Astrocyte (in vitro differentiated cells and primary cell): Measurements from ENCODE around the gene THBS1. TPM values are rescaled to one million over a fixed set of nuclear protein-coding genes. Genes with fewer than 3 reads are reported as not detected.
A peak's percentile ranks its signal among the peaks of the same experiment; 100 is the strongest.

Experiments
- DNase-seq: peaks from one replicate; pipeline ENCODE4 v3.0.0-alpha.2; 2010; ENCODE audit warnings: low read depth
- FAIRE-seq: peaks from 2 replicates; lab custom pipeline; 2011; peaks lifted over from hg19 to GRCh38; lab: Jason Lieb, UNC
- H2AFZ ChIP-seq: 2 replicates; pipeline ENCODE4 v1.6.0; 2012; ENCODE audit warnings: low read depth, low read length, inconsistent platforms
- H3K27ac ChIP-seq: 2 replicates; pipeline ENCODE4 v1.5.1; 2011; ENCODE audit warnings: low read depth, low read length, inconsistent platforms
- H3K27me3 ChIP-seq: 2 replicates; pipeline ENCODE4 v1.6.0; 2011; ENCODE audit warnings: low read length, inconsistent platforms; ENCODE audit not compliant: insufficient read depth
- H3K36me3 ChIP-seq: 2 replicates; pipeline ENCODE4 v1.5.1; 2011; ENCODE audit warnings: low read length, inconsistent platforms; ENCODE audit not compliant: insufficient read depth
- H3K4me1 ChIP-seq: 2 replicates; pipeline ENCODE4 v1.5.1; 2011; ENCODE audit warnings: low read length, inconsistent platforms; ENCODE audit not compliant: insufficient read depth
- H3K4me2 ChIP-seq: 2 replicates; pipeline ENCODE4 v1.6.0; 2012; ENCODE audit warnings: low read length, inconsistent platforms
- H3K4me3 ChIP-seq: 2 replicates; pipeline ENCODE4 v1.5.1; 2011; ENCODE audit warnings: low read depth, mild to moderate bottlenecking, low read length, inconsistent platforms; ENCODE audit not compliant: insufficient read depth
- H3K79me2 ChIP-seq: 2 replicates; pipeline ENCODE4 v1.6.0; 2012; ENCODE audit warnings: mild to moderate bottlenecking, low read length, inconsistent platforms; ENCODE audit not compliant: insufficient read depth
- H3K9ac ChIP-seq: 2 replicates; pipeline ENCODE4 v1.6.0; 2012; ENCODE audit warnings: mild to moderate bottlenecking, low read length, inconsistent platforms
- H3K9me3 ChIP-seq: 2 replicates; pipeline ENCODE4 v1.5.1; 2012; ENCODE audit warnings: low read depth, mild to moderate bottlenecking, low read length, inconsistent platforms; ENCODE audit not compliant: insufficient read depth
- H4K20me1 ChIP-seq: 2 replicates; pipeline ENCODE4 v1.6.0; 2012; ENCODE audit warnings: low read length, inconsistent platforms; ENCODE audit not compliant: insufficient read depth
- H3K27ac Mint-ChIP-seq: one replicate; pipeline ENCODE4 v1.8.0; 2021; ENCODE audit warnings: mild to moderate bottlenecking, mixed read lengths; ENCODE audit not compliant: unreplicated experiment
- H3K27me3 Mint-ChIP-seq: one replicate; pipeline ENCODE4 v1.8.0; 2021; ENCODE audit warnings: low read depth, mixed read lengths; ENCODE audit not compliant: unreplicated experiment
- H3K36me3 Mint-ChIP-seq: one replicate; pipeline ENCODE4 v1.8.0; 2021; ENCODE audit warnings: low read depth, mixed read lengths; ENCODE audit not compliant: unreplicated experiment
- H3K4me1 Mint-ChIP-seq: one replicate; pipeline ENCODE4 v1.8.0; 2021; ENCODE audit warnings: low read depth, mixed read lengths; ENCODE audit not compliant: unreplicated experiment
- H3K4me3 Mint-ChIP-seq: one replicate; pipeline ENCODE4 v1.8.0; 2021; ENCODE audit warnings: mild to moderate bottlenecking, moderate library complexity, mixed read lengths; ENCODE audit not compliant: unreplicated experiment
- H3K9me3 Mint-ChIP-seq: one replicate; pipeline ENCODE4 v1.8.0; 2021; ENCODE audit warnings: mild to moderate bottlenecking, mixed read lengths; ENCODE audit not compliant: unreplicated experiment
- EZH2 ChIP-seq: IDR thresholded peaks from 2 replicates; pipeline ENCODE4 v1.6.1; 2012; ENCODE audit warnings: mild to moderate bottlenecking, low read length, inconsistent platforms; ENCODE audit not compliant: insufficient read depth
- total RNA-seq: library from RNA; stranded (reverse); gene quantifications from 2 replicates; pipeline ENCODE4 v1.2.1, GENCODE V29; 2021
- TF ChIP-seq, protein P1 (sequence below): IDR thresholded peaks from 2 replicates; pipeline ENCODE4 v1.5.1; 2011; ENCODE audit warnings: low read depth, mild to moderate bottlenecking, inconsistent platforms, low read length, moderate library complexity; ENCODE audit not compliant: insufficient read depth

Gene THBS1
- total RNA-seq, 1 donor from 2014 or later, result 720 TPM

DNA sequence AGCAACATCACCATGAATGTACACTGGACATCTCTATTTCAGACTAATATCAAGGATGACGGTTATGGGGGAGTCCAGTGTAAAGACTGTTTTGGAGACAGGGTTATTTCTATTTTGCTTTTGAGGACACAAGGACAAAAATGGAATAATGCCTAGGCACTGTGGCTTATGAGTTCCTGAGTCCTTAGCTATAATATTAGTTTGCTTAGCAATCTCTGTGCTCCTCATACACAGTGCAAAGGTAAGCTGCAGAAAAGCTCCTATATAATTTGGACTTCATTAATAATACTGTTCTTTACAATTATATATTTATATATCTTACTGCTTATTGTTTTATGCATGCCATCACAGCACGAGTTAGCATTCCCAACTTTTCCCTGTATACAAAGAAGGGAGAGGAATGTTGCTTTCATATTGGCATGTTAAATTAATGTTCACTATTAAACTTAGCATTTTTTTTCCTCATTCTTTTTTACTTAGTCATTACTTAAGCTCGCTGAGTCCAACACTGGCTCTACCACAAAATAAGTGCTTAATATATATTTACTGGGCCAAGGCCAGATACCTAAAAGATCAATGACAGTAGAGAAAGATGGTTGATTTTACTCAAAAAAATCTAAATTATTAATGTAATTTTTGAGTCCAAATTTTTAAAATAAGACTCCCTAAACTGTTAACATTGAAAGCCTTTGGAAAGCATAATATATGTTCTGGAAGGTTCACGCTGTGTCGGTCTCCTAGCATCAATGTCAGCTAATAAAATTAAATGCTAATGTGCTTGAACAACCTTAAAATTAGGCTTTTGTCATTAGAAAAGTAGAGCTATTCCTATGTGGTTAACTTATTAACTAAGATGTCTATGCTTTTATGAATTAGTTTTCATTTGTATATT is 13.8 kb downstream of the THBS1 start:
- Mint-ChIP-seq H3K36me3 (peaks cover 28% of the 10 kb centered on the region), H3K27ac (peak overlapping the region; percentile 44), H3K27me3 (no peaks in the 10 kb centered on the region), H3K9me3 (no peaks in the 10 kb centered on the region), H3K4me1 (peaks cover 29% of the 10 kb centered on the region), H3K4me3 (no peak overlapping the region)
- Histone ChIP-seq H3K79me2 (no peaks in the 10 kb centered on the region), H3K4me1 (peaks cover 17% of the 10 kb centered on the region), H4K20me1 (peaks cover 62% of the 10 kb centered on the region), H3K9me3 (no peaks in the 10 kb centered on the region), H3K27me3 (no peaks in the 10 kb centered on the region), H3K27ac (no peak overlapping the region), H2AFZ (no peak overlapping the region), H3K4me3 (no peak overlapping the region), H3K9ac (no peak overlapping the region), H3K36me3 (peaks cover 73% of the 10 kb centered on the region), H3K4me2 (peak overlapping the region; percentile 9)
- FAIRE-seq, result peak; percentile 62
- DNase-seq, result peak; percentile 49
- TF ChIP-seq, protein P1, sequence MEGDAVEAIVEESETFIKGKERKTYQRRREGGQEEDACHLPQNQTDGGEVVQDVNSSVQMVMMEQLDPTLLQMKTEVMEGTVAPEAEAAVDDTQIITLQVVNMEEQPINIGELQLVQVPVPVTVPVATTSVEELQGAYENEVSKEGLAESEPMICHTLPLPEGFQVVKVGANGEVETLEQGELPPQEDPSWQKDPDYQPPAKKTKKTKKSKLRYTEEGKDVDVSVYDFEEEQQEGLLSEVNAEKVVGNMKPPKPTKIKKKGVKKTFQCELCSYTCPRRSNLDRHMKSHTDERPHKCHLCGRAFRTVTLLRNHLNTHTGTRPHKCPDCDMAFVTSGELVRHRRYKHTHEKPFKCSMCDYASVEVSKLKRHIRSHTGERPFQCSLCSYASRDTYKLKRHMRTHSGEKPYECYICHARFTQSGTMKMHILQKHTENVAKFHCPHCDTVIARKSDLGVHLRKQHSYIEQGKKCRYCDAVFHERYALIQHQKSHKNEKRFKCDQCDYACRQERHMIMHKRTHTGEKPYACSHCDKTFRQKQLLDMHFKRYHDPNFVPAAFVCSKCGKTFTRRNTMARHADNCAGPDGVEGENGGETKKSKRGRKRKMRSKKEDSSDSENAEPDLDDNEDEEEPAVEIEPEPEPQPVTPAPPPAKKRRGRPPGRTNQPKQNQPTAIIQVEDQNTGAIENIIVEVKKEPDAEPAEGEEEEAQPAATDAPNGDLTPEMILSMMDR, result no peak
- no peak for TF ChIP-seq EZH2

DNA sequence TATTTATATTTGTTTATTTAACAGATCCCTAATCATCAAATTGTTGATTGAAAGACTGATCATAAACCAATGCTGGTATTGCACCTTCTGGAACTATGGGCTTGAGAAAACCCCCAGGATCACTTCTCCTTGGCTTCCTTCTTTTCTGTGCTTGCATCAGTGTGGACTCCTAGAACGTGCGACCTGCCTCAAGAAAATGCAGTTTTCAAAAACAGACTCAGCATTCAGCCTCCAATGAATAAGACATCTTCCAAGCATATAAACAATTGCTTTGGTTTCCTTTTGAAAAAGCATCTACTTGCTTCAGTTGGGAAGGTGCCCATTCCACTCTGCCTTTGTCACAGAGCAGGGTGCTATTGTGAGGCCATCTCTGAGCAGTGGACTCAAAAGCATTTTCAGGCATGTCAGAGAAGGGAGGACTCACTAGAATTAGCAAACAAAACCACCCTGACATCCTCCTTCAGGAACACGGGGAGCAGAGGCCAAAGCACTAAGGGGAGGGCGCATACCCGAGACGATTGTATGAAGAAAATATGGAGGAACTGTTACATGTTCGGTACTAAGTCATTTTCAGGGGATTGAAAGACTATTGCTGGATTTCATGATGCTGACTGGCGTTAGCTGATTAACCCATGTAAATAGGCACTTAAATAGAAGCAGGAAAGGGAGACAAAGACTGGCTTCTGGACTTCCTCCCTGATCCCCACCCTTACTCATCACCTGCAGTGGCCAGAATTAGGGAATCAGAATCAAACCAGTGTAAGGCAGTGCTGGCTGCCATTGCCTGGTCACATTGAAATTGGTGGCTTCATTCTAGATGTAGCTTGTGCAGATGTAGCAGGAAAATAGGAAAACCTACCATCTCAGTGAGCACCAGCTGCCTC is 14.7 kb downstream of the THBS1 start:
- no peaks in the 10 kb centered on the region for H3K79me2 ChIP-seq
- peak; percentile 58 for FAIRE-seq
- H3K9ac ChIP-seq, result peak overlapping the region; percentile 13
- no peak overlapping the region for H3K27ac Mint-ChIP-seq
- H3K9me3 ChIP-seq, result no peaks in the 10 kb centered on the region
- no peaks in the 10 kb centered on the region for H3K9me3 Mint-ChIP-seq
- H3K27ac ChIP-seq, result no peak overlapping the region
- H3K36me3 Mint-ChIP-seq, result peaks cover 24% of the 10 kb centered on the region
- no peak for TF ChIP-seq EZH2
- TF ChIP-seq, protein P1, result no peak
- no peak overlapping the region for H3K4me3 ChIP-seq
- H3K27me3 Mint-ChIP-seq, result no peaks in the 10 kb centered on the region
- no peaks in the 10 kb centered on the region for H3K27me3 ChIP-seq
- H3K4me2 ChIP-seq, result peak overlapping the region; percentile 8
- no peak for DNase-seq
- peaks cover 30% of the 10 kb centered on the region for H3K4me1 Mint-ChIP-seq
- peaks cover 54% of the 10 kb centered on the region for H4K20me1 ChIP-seq
- peak overlapping the region; percentile 40 for H3K4me3 Mint-ChIP-seq
- H3K36me3 ChIP-seq, result peaks cover 65% of the 10 kb centered on the region
- peaks cover 17% of the 10 kb centered on the region for H3K4me1 ChIP-seq
- H2AFZ ChIP-seq, result no peak overlapping the region
